ENCODE data around the gene CAMSAP3.

Gene CAMSAP3, protein sequence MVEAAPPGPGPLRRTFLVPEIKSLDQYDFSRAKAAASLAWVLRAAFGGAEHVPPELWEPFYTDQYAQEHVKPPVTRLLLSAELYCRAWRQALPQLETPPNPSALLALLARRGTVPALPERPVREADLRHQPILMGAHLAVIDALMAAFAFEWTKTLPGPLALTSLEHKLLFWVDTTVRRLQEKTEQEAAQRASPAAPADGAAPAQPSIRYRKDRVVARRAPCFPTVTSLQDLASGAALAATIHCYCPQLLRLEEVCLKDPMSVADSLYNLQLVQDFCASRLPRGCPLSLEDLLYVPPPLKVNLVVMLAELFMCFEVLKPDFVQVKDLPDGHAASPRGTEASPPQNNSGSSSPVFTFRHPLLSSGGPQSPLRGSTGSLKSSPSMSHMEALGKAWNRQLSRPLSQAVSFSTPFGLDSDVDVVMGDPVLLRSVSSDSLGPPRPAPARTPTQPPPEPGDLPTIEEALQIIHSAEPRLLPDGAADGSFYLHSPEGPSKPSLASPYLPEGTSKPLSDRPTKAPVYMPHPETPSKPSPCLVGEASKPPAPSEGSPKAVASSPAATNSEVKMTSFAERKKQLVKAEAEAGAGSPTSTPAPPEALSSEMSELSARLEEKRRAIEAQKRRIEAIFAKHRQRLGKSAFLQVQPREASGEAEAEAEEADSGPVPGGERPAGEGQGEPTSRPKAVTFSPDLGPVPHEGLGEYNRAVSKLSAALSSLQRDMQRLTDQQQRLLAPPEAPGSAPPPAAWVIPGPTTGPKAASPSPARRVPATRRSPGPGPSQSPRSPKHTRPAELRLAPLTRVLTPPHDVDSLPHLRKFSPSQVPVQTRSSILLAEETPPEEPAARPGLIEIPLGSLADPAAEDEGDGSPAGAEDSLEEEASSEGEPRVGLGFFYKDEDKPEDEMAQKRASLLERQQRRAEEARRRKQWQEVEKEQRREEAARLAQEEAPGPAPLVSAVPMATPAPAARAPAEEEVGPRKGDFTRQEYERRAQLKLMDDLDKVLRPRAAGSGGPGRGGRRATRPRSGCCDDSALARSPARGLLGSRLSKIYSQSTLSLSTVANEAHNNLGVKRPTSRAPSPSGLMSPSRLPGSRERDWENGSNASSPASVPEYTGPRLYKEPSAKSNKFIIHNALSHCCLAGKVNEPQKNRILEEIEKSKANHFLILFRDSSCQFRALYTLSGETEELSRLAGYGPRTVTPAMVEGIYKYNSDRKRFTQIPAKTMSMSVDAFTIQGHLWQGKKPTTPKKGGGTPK

DNA sequence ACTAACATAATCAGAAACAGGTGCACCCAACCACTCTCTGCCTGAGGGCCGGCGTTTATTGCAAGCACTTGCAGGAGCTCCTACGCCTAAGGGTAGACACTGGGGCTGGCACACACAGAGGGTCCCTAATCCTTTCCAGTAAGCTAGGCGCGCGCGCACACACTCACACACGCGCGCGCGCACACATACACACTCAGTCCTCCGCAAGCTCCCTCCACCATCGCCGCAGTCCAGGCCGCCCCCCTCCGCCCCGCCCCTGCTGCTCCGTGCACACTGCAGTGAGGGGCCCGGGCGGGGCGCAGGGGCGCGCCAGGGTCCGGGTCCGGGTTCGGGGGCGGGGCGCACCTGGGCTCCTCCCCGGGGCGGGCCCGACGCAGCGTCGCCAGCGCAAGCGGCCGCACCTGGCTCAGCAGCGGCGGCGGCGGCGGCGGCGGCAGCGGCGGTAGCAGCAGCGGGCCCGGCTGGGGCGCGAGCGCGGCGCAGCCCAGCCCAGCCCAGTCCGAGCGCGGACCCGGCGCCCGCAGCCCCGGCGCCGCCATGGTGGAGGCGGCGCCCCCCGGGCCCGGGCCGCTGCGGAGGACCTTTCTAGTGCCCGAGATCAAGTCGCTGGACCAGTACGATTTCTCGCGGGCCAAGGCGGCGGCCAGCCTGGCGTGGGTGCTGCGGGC, at the start of gene CAMSAP3:
Gene CAMSAP3 (plus strand): TSS at position 398 of the 668 bp plus-strand sequence. CDS start 140 bp downstream, at position 538.
- DNase-seq, result peak; percentile 58

DNA sequence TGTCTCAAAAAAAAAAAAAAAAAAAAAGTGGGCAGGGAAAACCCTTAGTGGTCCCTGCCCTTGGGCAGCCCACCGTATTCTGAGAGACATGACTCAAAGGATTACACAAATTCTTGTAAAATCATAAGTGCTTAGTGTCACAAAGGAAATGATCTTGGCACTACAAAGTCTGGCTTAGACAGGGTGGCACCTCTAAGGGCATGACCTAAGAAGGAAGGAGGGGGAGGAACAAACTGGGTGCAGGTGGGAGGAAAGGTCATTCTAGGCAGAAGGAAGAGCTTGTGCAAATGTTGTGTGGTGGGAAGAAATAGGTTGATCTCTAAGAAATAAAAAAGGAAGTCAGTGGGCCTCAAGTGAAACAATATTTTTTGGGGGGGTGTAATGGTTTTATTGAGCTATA, 49.8 kb upstream of the CAMSAP3 start:
- no peak for DNase-seq

DNA sequence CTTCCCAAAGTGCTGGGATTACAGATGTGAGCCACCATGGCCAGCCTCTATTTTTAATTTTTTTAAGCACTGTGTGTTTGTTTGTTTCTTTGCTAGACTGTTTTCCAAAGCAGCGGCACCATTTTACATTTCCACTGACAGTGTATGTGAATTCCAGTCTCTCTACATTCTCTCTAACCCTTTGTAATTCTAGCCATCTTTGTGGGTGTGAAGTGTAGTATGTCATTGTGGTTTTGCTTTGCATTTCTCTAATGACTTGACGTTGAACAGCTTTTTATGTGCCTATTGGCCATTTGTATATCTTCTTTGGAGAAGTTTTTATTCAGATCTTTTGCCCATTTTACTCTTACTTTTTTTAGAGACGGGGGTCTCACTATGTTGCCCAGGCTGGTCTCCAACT, 48.5 kb upstream of the CAMSAP3 start:
- DNase-seq, result no peak

DNA sequence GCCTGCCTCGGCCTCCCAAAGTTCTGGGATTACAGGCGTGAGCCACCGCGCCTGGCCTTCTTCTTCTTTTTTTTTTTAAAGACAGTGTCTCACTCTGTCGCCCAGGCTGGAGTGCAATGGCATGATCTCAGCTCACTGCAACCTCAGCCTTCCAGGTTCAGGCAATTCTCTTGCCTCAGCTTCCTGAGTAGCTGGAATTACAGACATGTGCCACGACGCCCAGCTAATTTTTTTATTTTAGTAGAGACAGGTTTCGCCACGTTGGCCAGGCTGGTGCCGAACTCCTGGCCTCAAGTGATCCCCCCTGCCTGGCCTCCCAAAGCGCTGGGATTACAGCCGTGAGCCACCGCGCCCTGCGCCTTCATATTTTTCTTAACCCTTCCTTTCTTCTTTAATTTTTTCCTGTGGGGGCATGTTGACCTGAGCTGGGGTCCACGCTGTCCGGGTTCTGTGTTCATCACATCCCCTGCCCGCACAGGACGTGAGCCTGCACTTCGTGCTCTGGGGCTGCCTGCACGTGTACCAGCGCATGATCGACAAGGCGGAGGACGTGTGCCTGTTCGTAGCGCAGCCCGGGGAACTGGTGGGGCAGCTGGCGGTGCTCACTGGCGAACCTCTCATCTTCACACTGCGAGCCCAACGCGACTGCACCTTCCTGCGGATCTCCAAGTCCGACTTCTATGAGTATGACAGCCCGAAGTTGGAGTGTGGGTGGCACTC, 46.1 kb upstream of the CAMSAP3 start:
- DNase-seq, result no peak

DNA sequence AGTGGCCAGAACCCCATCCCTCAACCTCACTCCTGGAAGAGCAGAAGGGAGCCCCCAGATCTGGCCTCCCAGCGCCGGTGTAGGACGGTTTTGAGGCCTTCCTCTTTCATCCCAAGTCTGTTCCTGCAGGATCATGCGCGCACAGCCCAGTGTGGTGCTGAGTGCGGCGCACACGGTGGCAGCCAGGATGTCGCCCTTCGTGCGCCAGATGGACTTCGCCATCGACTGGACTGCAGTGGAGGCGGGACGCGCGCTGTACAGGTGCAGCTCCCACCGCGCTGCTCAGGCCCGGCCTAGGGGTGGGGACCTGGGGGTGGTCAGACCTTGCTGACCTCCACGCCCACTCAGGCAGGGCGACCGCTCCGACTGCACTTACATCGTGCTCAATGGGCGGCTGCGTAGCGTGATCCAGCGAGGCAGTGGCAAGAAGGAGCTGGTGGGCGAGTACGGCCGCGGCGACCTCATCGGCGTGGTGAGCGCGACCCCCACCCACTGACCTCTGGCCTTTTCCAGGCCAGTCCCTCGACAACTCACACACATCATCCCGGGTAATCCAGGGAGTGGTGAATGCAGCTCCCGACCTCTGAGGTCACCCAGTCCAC, 45.4 kb upstream of the CAMSAP3 start:
- no peak for DNase-seq

- no peak for DNase-seq
Measured at GRCh38 chr19:7550987-7551761, 44.5 kb upstream of the CAMSAP3 start.

DNA sequence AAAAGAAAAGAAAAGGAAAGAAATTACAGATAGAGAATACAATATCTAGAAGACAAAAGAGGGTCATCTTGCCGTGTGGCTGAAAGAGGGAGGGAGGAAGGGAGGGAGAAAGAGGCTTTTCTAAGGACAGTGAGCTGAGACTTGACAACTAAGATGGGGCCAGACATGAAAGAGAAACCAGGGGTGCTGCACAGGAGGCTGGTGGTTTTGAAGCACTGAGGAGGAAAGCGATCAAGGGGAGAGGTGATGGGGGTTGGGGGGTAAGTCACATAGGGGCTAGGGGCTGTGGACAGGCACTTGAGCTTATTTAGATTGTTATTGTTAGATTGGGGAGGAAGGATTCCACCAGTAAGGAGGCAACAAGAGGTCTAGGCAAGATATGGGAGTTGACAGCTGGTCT, 42.9 kb upstream of the CAMSAP3 start:
- no peak for DNase-seq

DNA sequence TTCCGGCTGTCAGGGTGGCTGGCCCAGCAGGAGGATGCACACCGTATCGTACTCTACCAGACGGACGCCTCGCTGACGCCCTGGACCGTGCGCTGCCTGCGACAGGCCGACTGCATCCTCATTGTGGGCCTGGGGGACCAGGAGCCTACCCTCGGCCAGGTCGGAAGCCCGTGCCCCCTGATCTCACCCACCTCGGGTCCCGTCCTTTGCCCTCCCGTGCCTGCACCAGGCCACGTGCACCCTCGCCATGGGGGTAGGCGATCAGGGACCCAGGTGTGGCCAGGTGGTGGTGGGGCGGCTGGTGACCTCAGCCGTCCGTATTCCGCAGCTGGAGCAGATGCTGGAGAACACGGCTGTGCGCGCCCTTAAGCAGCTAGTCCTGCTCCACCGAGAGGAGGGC, 41.1 kb upstream of the CAMSAP3 start:
- no peak for DNase-seq

DNA sequence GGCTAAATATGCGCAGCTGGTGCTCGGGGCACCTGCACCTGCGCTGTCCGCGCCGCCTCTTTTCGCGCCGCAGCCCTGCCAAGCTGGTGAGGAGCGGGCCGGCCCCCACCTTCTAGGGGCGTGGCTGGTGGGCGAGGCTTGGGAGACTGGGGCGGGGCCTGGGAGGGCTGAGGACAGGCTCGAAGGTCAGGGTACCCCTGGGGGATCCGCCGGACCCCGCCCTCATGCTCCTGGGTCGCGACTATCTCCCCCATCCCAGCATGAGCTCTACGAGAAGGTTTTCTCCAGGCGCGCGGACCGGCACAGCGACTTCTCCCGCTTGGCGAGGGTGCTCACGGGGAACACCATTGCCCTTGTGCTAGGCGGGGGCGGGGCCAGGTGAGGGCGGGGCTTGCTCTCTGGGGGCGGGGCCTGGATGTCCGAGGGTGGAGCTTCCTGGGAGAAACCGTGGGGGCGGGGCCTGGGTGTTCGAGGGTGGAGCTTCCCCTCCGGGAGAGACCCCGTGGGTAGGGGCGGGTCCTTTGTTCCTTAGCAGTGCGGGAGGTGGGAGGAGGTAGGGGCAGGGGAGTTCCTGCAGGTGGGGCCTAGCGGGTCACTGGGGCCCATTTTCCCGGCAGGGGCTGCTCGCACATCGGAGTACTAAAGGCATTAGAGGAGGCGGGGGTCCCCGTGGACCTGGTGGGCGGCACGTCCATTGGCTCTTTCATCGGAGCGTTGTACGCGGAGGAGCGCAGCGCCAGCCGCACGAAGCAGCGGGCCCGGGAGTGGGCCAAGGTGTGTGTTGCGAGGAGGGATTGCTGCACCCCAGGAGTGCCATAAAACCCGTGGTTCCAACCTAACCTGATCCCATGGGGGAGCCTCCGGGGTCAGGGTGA, 40.4 kb upstream of the CAMSAP3 start:
- no peak for DNase-seq

DNA sequence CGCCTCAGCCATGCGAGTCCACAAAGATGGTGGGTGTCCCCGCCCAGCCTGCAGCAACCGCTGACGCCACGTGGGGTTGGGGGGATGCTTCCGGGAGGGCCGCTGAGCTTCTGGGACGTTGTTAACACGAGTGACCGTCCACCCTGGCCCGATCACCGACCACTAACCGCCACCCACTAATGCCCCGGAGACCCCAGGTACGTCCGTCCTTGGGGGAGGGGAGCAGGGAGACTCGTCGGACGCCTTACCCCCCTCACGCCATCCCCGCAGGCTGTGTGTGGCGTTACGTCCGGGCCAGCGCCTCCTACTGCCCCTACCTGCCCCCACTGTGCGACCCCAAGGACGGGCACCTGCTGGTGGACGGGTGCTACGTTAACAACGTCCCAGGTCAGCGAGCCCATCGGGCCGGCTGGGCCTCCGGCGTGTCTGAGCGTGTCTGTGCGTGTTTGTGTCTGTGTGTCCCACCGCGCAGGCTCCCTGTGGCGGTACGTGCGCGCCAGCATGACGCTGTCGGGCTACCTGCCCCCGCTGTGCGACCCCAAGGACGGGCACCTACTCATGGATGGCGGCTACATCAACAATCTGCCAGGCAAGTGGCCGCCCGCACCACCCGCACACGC, 38.9 kb upstream of the CAMSAP3 start:
- DNase-seq, result no peak

GRCh38 chr19:7558667-7559066, 37.0 kb upstream of the CAMSAP3 start:
- no peak for DNase-seq

- DNase-seq, result no peak
Measured at GRCh38 chr19:7559102-7559501, 36.6 kb upstream of the CAMSAP3 start.

- no peak for DNase-seq
Measured at GRCh38 chr19:7560255-7560654, 35.4 kb upstream of the CAMSAP3 start.

DNA sequence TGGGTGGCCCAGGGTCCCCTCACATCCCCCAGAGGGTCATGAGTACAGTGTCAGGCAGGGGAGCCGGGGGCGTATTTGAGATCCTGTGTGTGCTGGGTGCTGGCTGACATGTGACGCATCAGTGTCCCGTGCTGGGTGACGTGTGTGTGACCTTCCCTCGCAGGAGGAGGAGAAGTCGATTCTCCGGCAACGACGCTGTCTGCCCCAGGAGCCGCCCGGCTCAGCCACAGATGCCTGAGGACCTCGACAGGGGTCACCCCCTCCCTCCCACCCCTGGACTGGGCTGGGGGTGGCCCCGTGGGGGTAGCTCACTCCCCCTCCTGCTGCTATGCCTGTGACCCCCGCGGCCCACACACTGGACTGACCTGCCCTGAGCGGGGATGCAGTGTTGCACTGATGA, 34.3 kb upstream of the CAMSAP3 start:
- DNase-seq, result no peak

DNA sequence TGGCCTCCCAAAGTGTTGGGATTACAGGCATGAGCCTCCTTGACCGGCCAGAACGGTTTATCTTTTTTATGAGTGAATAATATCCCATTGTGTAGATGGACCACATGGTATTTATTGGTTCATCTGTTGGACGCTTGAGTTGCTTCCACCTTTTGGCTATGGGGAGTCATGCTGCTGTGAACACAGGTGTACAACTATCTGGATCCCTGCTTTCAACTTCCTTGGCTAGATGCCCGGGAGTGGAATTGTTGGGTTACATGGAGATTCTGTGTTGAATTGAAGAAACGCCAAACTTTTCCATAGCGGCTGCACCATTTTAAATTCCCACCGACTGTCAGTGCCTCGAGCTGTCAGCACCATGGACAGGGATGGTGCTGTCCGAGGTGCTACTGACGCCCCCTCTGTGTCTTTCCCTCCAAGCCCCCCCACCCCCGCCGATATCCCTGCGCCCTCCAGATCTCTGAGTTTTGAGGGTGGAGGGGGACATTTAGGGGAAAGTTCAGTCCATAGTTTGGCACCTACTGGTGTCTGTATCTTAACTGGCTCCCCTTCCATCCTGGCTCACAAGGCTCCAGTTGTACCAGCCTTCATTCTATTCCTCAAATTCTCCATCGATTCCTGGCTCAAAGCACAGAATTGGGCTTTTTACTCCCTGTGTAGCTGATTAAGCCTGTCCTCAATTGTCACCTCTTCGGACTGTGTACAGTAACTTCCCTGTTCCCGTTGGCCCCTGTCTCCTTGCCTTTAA, 32.8 kb upstream of the CAMSAP3 start:
- DNase-seq, result no peak

GRCh38 chr19:7564866-7565265, 30.8 kb upstream of the CAMSAP3 start:
- no peak for DNase-seq

DNA sequence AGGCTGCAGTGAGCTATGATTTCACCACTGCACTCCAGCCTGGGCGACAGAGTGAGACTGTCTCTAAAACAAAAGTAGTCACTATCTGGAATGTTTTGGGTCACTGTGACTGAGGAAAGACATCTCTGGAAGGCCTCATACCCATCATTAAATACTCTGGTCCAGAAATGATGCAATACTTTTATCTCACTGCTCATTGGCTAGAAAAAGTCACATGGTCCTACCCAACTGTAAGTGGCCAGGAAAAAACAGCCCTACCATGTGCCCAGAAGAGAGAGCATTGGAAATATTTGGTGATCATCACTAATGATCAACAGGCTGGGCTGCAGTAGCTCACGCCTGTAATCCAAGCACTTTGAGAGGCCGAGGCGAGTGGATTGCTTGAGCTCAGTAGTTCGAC, 30.3 kb upstream of the CAMSAP3 start:
- no peak for DNase-seq

- no peak for DNase-seq
Measured at GRCh38 chr19:7570761-7571160, 24.9 kb upstream of the CAMSAP3 start.
